Endothelial cell of umbilical vein (primary cell): ENCODE measurements around the gene COL16A1. TPM values are rescaled to one million over a fixed set of nuclear protein-coding genes. Genes with fewer than 3 reads are reported as not detected.

ENCODE experiments used
- BruUV-seq: library from RNA; stranded (reverse); fragments of 400-500 nt; replicated peaks from 2 replicates; lab custom pipeline; 2021; lab: Mats Ljungman, UMichigan
- CTCF ChIA-PET: fragments of 300-600, 350-600 bp; sonication (Branson Sonifier 250); formaldehyde crosslinking; loops from one replicate; lab custom pipeline; 2021; ENCODE audit warnings: antibody characterized with exemption, inconsistent platforms; lab: Charles Lee
- POLR2A ChIA-PET: fragments of 300-600, 350-600 bp; sonication (Branson Sonifier 250); formaldehyde crosslinking; loops from one replicate; lab custom pipeline; 2021; ENCODE audit warnings: antibody characterized with exemption, inconsistent platforms; lab: Charles Lee
- DNase-seq: peaks from one replicate; pipeline ENCODE4 v3.0.0-alpha.2; 2011; ENCODE audit warnings: low read depth, low spot score
- FAIRE-seq: peaks from 2 replicates; lab custom pipeline; 2011; peaks lifted over from hg19 to GRCh38; lab: Jason Lieb, UNC
- H2AFZ ChIP-seq: 2 replicates; pipeline ENCODE4 v1.6.0; 2012; ENCODE audit warnings: low read depth, low read length, control low read depth, inconsistent platforms
- H3K27ac ChIP-seq: 2 replicates; pipeline ENCODE4 v1.5.1; 2011; ENCODE audit warnings: low read depth, mild to moderate bottlenecking, control low read depth, low read length, moderate library complexity; ENCODE audit not compliant: insufficient read depth
- H3K27me3 ChIP-seq, 2 experiments: 2 replicates each; pipeline versions ENCODE4 v1.6.0 to v1.6.1; 2011; ENCODE audit warnings: low read length in 2 of 2, mixed read lengths in 1 of 2; ENCODE audit not compliant: control insufficient read depth in 2 of 2, insufficient read depth in 2 of 2
- H3K36me3 ChIP-seq, 2 experiments: 2 replicates in 1 of 2; 3 replicates in 1 of 2; pipeline ENCODE4 v1.5.1; 2011; ENCODE audit warnings: low read length in 2 of 2, mild to moderate bottlenecking in 1 of 2, moderate library complexity in 1 of 2; ENCODE audit not compliant: control insufficient read depth in 2 of 2, insufficient read depth in 2 of 2; ENCODE audit errors: extremely low read depth in 1 of 2
- H3K4me1 ChIP-seq: 3 replicates; pipeline ENCODE4 v1.5.1; 2011; ENCODE audit warnings: mild to moderate bottlenecking, low read length; ENCODE audit not compliant: control insufficient read depth, insufficient read depth; ENCODE audit errors: extremely low read depth
- H3K4me2 ChIP-seq: 2 replicates; pipeline ENCODE4 v1.6.1; 2011; ENCODE audit warnings: low read length, control low read depth, mixed read lengths; ENCODE audit not compliant: insufficient read depth
- H3K4me3 ChIP-seq, 3 experiments: fragments of 200-600 bp in 1 of 3; sonication (generic), shearing (Covaris generic) in 1 of 3; replicated peaks in 1 of 3; 2 replicates each; pipeline ENCODE4 v1.5.1; 2011 to 2016; ENCODE audit warnings: control low read depth in 3 of 3, low read length in 3 of 3, mild to moderate bottlenecking in 2 of 3, inconsistent platforms in 1 of 3, low read depth in 1 of 3, moderate library complexity in 1 of 3; ENCODE audit not compliant: insufficient read depth in 1 of 3
- H3K79me2 ChIP-seq: 2 replicates; pipeline ENCODE4 v1.6.0; 2012; ENCODE audit warnings: low read length, inconsistent platforms; ENCODE audit not compliant: control insufficient read depth, insufficient read depth
- H3K9ac ChIP-seq: replicated peaks from 2 replicates; pipeline ENCODE3; 2011; ENCODE audit warnings: low read length, control low read depth; ENCODE audit not compliant: insufficient read depth; ENCODE audit errors: extremely low read depth
- H3K9me1 ChIP-seq: replicated peaks from 3 replicates; pipeline ENCODE4 v1.6.0; 2011; ENCODE audit warnings: mild to moderate bottlenecking, low read length; ENCODE audit not compliant: control insufficient read depth, insufficient read depth; ENCODE audit errors: extremely low read depth
- H3K9me3 ChIP-seq: replicated peaks from 2 replicates; pipeline ENCODE4 v1.5.1; 2012; ENCODE audit warnings: low read length, inconsistent platforms; ENCODE audit not compliant: control insufficient read depth, insufficient read depth
- H4K20me1 ChIP-seq: replicated peaks from 2 replicates; pipeline ENCODE3; 2011; ENCODE audit warnings: mild to moderate bottlenecking, low read length; ENCODE audit not compliant: control insufficient read depth, insufficient read depth; ENCODE audit errors: extremely low read depth
- CTCF ChIP-seq, 2 donors: IDR thresholded peaks; 1 replicate in 1 of 2; 2 replicates in 1 of 2; pipeline ENCODE4 v1.5.1; 2011; ENCODE audit warnings: low read length in 2 of 2, mild to moderate bottlenecking in 2 of 2, moderate library complexity in 2 of 2, control low read depth in 1 of 2, inconsistent platforms in 1 of 2, low read depth in 1 of 2; ENCODE audit not compliant: insufficient read depth in 1 of 2; ENCODE audit errors: extremely low read depth in 1 of 2
- EZH2 ChIP-seq: IDR thresholded peaks from 2 replicates; pipeline ENCODE4 v1.6.1; 2012; ENCODE audit warnings: borderline replicate concordance, low read depth, mild to moderate bottlenecking, moderate library complexity, low read length, inconsistent platforms; ENCODE audit not compliant: severe bottlenecking
- FOS ChIP-seq: IDR thresholded peaks from 2 replicates; pipeline ENCODE4 v1.6.1; 2011; ENCODE audit warnings: mild to moderate bottlenecking, low read length, moderate library complexity, borderline replicate concordance; ENCODE audit not compliant: insufficient read depth
- GATA2 ChIP-seq: IDR thresholded peaks from 2 replicates; pipeline ENCODE4 v1.7.0; 2011; ENCODE audit warnings: low read depth, mild to moderate bottlenecking, moderate library complexity, mixed read lengths, low read length; ENCODE audit not compliant: insufficient read length, insufficient read depth
- JUN ChIP-seq: IDR thresholded peaks from 2 replicates; pipeline ENCODE4 v1.6.1; 2011; ENCODE audit warnings: borderline replicate concordance, low read depth; ENCODE audit not compliant: insufficient read length, insufficient read depth
- MAX ChIP-seq: IDR thresholded peaks from 2 replicates; pipeline ENCODE4 v1.6.1; 2011; ENCODE audit not compliant: insufficient read depth, insufficient read length
- MYC ChIP-seq: IDR thresholded peaks from one replicate; pipeline ENCODE4 v1.6.1; 2011; ENCODE audit warnings: mild to moderate bottlenecking, low read depth, low read length
- POLR2A ChIP-seq: IDR thresholded peaks from 2 replicates; pipeline ENCODE4 v1.6.1; 2012; ENCODE audit warnings: low read depth, mild to moderate bottlenecking, control low read depth, low read length
- POLR2AphosphoS5 ChIP-seq: IDR thresholded peaks from 2 replicates; pipeline ENCODE4 v1.6.1; 2012; ENCODE audit warnings: low read depth, mild to moderate bottlenecking, control low read depth, low read length, moderate library complexity; ENCODE audit not compliant: insufficient read depth
- dilution Hi-C: fragments of 300-500 bp; cut with MboI; formaldehyde crosslinking; loops from one replicate; pipeline ENCODE4 v1.15.0; 2019; ENCODE audit warnings: low sequenced_read_pairs; ENCODE audit not compliant: extremely low pct_ligation_motif_present
- intact Hi-C: fragments of 100-400 bp; cut with micrococcal nuclease; formaldehyde crosslinking; loops from one replicate; pipeline ENCODE4 v1.10.0; 2022
- polyA plus RNA-seq, 4 experiments: library from polyadenylated mRNA; depleted of rRNA in 3 of 4; stranded (reverse) in 3 of 4; unstranded in 1 of 4; fragments of >200 nt; gene quantifications; 2 replicates each; pipeline versions ENCODE4 v1.2.1 to v1.2.3, GENCODE V29; 2011 to 2012; ENCODE audit warnings: missing spikeins in 1 of 4
- total RNA-seq: library from RNA; stranded (reverse); gene quantifications from 2 replicates; pipeline ENCODE4 v1.2.3, GENCODE V29; 2021

Gene COL16A1
- total and polyA plus RNA-seq, 2 donors (not counting 3 experiments of a cell fraction or from before 2014, with no cell fraction given) = 0.68 to 1.2 TPM

GRCh38 chr1:31689379-31689778, 14.4 kb downstream of the COL16A1 start:
- ChIA-PET POLR2A (no interaction called here), CTCF (interaction anchor here (1.7 to 2.8 kb wide), 3 partner anchors 19 to 26 kb away, joined by 6 to 8 read pairs (median 7); no protein-coding TSS in a partner anchor)
- Histone ChIP-seq H3K27me3 (no peaks in the 10 kb centered on the region), H3K79me2 (no peaks in the 10 kb centered on the region), H3K9ac (peak overlapping the region; percentile 39), H3K9me1 (no peaks in the 10 kb centered on the region), H4K20me1 (no peaks in the 10 kb centered on the region), H3K4me3 (no peak overlapping the region), H3K4me2 (peak overlapping the region; percentile 37), H3K27ac (peak overlapping the region; percentile 85), H3K9me3 (no peaks in the 10 kb centered on the region), H3K36me3 (no peaks in the 10 kb centered on the region), H2AFZ (peak overlapping the region; percentile 82), H3K4me1 (peaks cover 13% of the 10 kb centered on the region)
- FAIRE-seq (no peak), DNase-seq (no peak)
- intact Hi-C loops (loop anchor here (2.0 kb wide), 1 partner anchor 15 kb away; the partner anchor contains the start of gene COL16A1), dilution Hi-C loops (no loop called here)
- TF ChIP-seq POLR2AphosphoS5 = no peak
- TF ChIP-seq POLR2A = no peak
- no peak for TF ChIP-seq FOS
- TF ChIP-seq CTCF (IDR thresholded peaks at IDR 0.05; ENCODE audit: extremely low read depth in 1 of 2, insufficient read depth in 1 of 2, low read depth in 1 of 2, low read length in 2 of 2) = no peak
- no peak for TF ChIP-seq MYC
- TF ChIP-seq MAX = no peak
- no peak for TF ChIP-seq GATA2
- TF ChIP-seq EZH2 = no peak
- TF ChIP-seq JUN = no peak
- no TSS peak for BruUV-seq
